Common myeloid progenitor, CD34-positive (primary cell): ENCODE measurements around the gene CHTF18. TPM values are rescaled to one million over a fixed set of nuclear protein-coding genes. Genes with fewer than 3 reads are reported as not detected.

Experiments
- CTCF ChIA-PET: fragments of 350-600 bp; sonication (Branson Sonifier 250); formaldehyde crosslinking; loops from one replicate; lab custom pipeline; 2021; ENCODE audit warnings: antibody characterized with exemption; lab: Charles Lee
- POLR2A ChIA-PET: fragments of 350-600 bp; sonication (Branson Sonifier 250); formaldehyde crosslinking; loops from one replicate; lab custom pipeline; 2021; ENCODE audit warnings: antibody characterized with exemption; lab: Charles Lee
- DNase-seq, 3 donors: peaks; one replicate each; pipeline versions ENCODE4 v3.0.0 to v3.0.0-alpha.2; 2013
- H3K27ac ChIP-seq, 2 experiments: 1 replicate in 1 of 2; 2 replicates in 1 of 2; pipeline ENCODE4 v1.7.0; 2013; ENCODE audit warnings: inconsistent platforms in 2 of 2, low read length in 2 of 2, mild to moderate bottlenecking in 2 of 2, low read depth in 1 of 2, moderate library complexity in 1 of 2; ENCODE audit not compliant: severe bottlenecking in 2 of 2, insufficient read depth in 1 of 2, poor library complexity in 1 of 2
- H3K27me3 ChIP-seq, 5 experiments: replicated peaks in 2 of 5; 1 replicate in 3 of 5; 2 replicates in 2 of 5; pipeline versions ENCODE4 v1.6.1 to v1.7.0; 2013; ENCODE audit warnings: low read length in 4 of 5, mild to moderate bottlenecking in 2 of 5, moderate library complexity in 2 of 5, inconsistent platforms in 1 of 5; ENCODE audit not compliant: insufficient read depth in 5 of 5, control insufficient read depth in 4 of 5
- H3K36me3 ChIP-seq, 4 experiments: 1 replicate in 2 of 4; 2 replicates in 2 of 4; pipeline versions ENCODE4 v1.6.1 to v1.7.0; 2013; ENCODE audit warnings: low read length in 3 of 4, control low read depth in 1 of 4, mild to moderate bottlenecking in 1 of 4; ENCODE audit not compliant: control insufficient read depth in 4 of 4, insufficient read depth in 4 of 4
- H3K4me1 ChIP-seq, 4 experiments: 1 replicate in 3 of 4; 2 replicates in 1 of 4; pipeline versions ENCODE4 v1.6.1 to v1.7.1; 2013; ENCODE audit warnings: low read length in 3 of 4, mild to moderate bottlenecking in 3 of 4, control low read depth in 1 of 4, inconsistent platforms in 1 of 4, moderate library complexity in 1 of 4; ENCODE audit not compliant: control insufficient read depth in 4 of 4, insufficient read depth in 4 of 4; ENCODE audit errors: control extremely low read depth in 1 of 4
- H3K4me3 ChIP-seq, 7 experiments: 1 replicate in 4 of 7; 2 replicates in 3 of 7; pipeline versions ENCODE4 v1.5.1 to v1.7.0; 2013; ENCODE audit warnings: mild to moderate bottlenecking in 7 of 7, low read length in 6 of 7, moderate library complexity in 6 of 7, inconsistent platforms in 2 of 7, low read depth in 2 of 7, control low read depth in 1 of 7; ENCODE audit not compliant: insufficient read depth in 4 of 7, control insufficient read depth in 1 of 7; ENCODE audit errors: extremely low read depth in 1 of 7
- H3K9me3 ChIP-seq, 5 experiments: 1 replicate in 4 of 5; 2 replicates in 1 of 5; pipeline versions ENCODE4 v1.6.1 to v1.7.1; 2013; ENCODE audit warnings: low read length in 4 of 5, mild to moderate bottlenecking in 2 of 5, inconsistent platforms in 1 of 5, low read depth in 1 of 5, moderate library complexity in 1 of 5; ENCODE audit not compliant: control insufficient read depth in 4 of 5, insufficient read depth in 2 of 5; ENCODE audit errors: control extremely low read depth in 1 of 5
- WGBS: methylation state at CpG from one replicate; pipeline ENCODE4 v1.1.5; 2013; ENCODE audit not compliant: insufficient coverage; 5-methylcytosine and 5-hydroxymethylcytosine counted together
- polyA plus RNA-seq: library from polyadenylated mRNA; unstranded; fragments of 120-200 nt; gene quantifications from one replicate; pipeline ENCODE4 v1.2.1, GENCODE V29; 2013

CHTF18 gene
- 14.3 TPM for polyA plus RNA-seq

- DNase-seq = peak; percentile 89 to 96 (median 95)
- no peaks in the 10 kb centered on the region for H3K9me3 ChIP-seq
- under 1% methylated on average over 79 of the region's 97 CpGs for WGBS
- H3K4me1 ChIP-seq = peaks cover 0 to 27% (median 22%) of the 10 kb centered on the region in 4 experiments
- peaks cover 5 to 60% (median 31%) of the 10 kb centered on the region in 4 experiments for H3K36me3 ChIP-seq
- ChIA-PET POLR2A (interaction anchor here (0.6 kb wide), 1 partner anchor 66 kb away, joined by 6 read pairs; no protein-coding TSS in a partner anchor), CTCF (interaction anchor here (1.0 to 8.1 kb wide), 5 partner anchors 41 to 77 kb away, joined by 3 to 104 read pairs (median 5); partner anchors contain the start of genes ANTKMT and METRN)
- peak within 1 kb of the TSS; percentile 69 to 97 (median 84) for H3K4me3 ChIP-seq
- no peaks in the 10 kb centered on the region for H3K27me3 ChIP-seq
- peak within 1 kb of the TSS; percentile 46 to 80 for H3K27ac ChIP-seq
These were observed at the start of gene CHTF18 for GRCh38 chr16:788399-789126. Gene CHTF18, plus strand, starts transcription at chr16:788620. Its CDS starts 65 bp downstream, at chr16:788685.

- no peaks in the 10 kb centered on the region for H3K9me3 ChIP-seq
- POLR2A ChIA-PET = interaction anchor here (1.5 kb wide), 1 partner anchor 13 kb away, joined by 4 read pairs; the partner anchor contains the start of genes CCDC78 and HAGHL
- DNase-seq = no peak
- CTCF ChIA-PET = interaction anchor here (0.6 to 2.1 kb wide), 10 partner anchors 11 to 42 kb away, joined by 3 to 6 read pairs (median 3); partner anchors contain the start of gene ANTKMT
- 57% methylated on average over 38 of the region's 38 CpGs for WGBS
- H3K27me3 ChIP-seq = no peaks in the 10 kb centered on the region
- H3K27ac ChIP-seq = peak overlapping the region; percentile 40 to 86
- H3K4me3 ChIP-seq = peak overlapping the region; percentile 62 to 97 (median 87)
- peaks cover 0 to 29% (median 19%) of the 10 kb centered on the region in 4 experiments for H3K36me3 ChIP-seq
- peaks cover 0 to 41% (median 33%) of the 10 kb centered on the region in 4 experiments for H3K4me1 ChIP-seq
These were observed 48.6 kb upstream of the CHTF18 start for GRCh38 chr16:739560-740458.

- Histone ChIP-seq H3K4me3 (peak overlapping the region; percentile 62 to 97 (median 87)), H3K4me1 (peaks cover 0 to 41% (median 33%) of the 10 kb centered on the region in 4 experiments), H3K27ac (peak overlapping the region; percentile 40 to 86), H3K9me3 (no peaks in the 10 kb centered on the region), H3K36me3 (peaks cover 0 to 23% (median 15%) of the 10 kb centered on the region in 4 experiments), H3K27me3 (no peaks in the 10 kb centered on the region)
- CTCF ChIA-PET = interaction anchor here (0.6 to 2.1 kb wide), 9 partner anchors 10 to 41 kb away, joined by 3 to 6 read pairs (median 3); partner anchors contain the start of gene ANTKMT
- no peak for DNase-seq
- POLR2A ChIA-PET = interaction anchor here (1.5 kb wide), 1 partner anchor 14 kb away, joined by 4 read pairs; the partner anchor contains the start of genes CCDC78 and HAGHL
- WGBS = 0% methylated on average over 20 of the region's 22 CpGs
These were observed 48.0 kb upstream of the CHTF18 start for GRCh38 chr16:740459-740763.

- ChIA-PET POLR2A (interaction anchor here (1.5 kb wide), 1 partner anchor 14 kb away, joined by 4 read pairs; the partner anchor contains the start of genes CCDC78 and HAGHL), CTCF (interaction anchor here (0.6 to 2.1 kb wide), 13 partner anchors 10 to 554 kb away, joined by 3 to 6 read pairs (median 3); partner anchors contain the start of gene ANTKMT)
- Histone ChIP-seq H3K9me3 (no peaks in the 10 kb centered on the region), H3K27me3 (no peaks in the 10 kb centered on the region), H3K4me3 (peak within 1 kb of the TSS; percentile 64 to 97 (median 87)), H3K36me3 (peaks cover 0 to 18% (median 11%) of the 10 kb centered on the region in 4 experiments), H3K27ac (peak within 1 kb of the TSS; percentile 40 to 86), H3K4me1 (peaks cover 0 to 41% (median 34%) of the 10 kb centered on the region in 4 experiments)
- peak; percentile 89 to 93 (median 93) for DNase-seq
- WGBS = under 1% methylated on average over 72 of the region's 79 CpGs
These were observed 47.5 kb upstream of the CHTF18 start, which contains the start of gene CIAO3 for GRCh38 chr16:740764-741505. Gene CIAO3, minus strand, starts transcription at chr16:740997. Its CDS starts 12 bp downstream, at chr16:740985.

- Histone ChIP-seq H3K27me3 (no peaks in the 10 kb centered on the region), H3K36me3 (peaks cover 0 to 7% (median 1%) of the 10 kb centered on the region in 4 experiments), H3K9me3 (no peaks in the 10 kb centered on the region), H3K27ac (no peak overlapping the region), H3K4me1 (peaks cover 0 to 35% (median 31%) of the 10 kb centered on the region in 4 experiments), H3K4me3 (no peak overlapping the region)
- POLR2A ChIA-PET = no interaction called here
- DNase-seq = no peak
- WGBS = 96% methylated on average over 14 of the region's 15 CpGs
- CTCF ChIA-PET = interaction anchor here (0.7 to 5.0 kb wide), 9 partner anchors 13 to 553 kb away, joined by 3 to 46 read pairs (median 4); no protein-coding TSS in a partner anchor
These were observed 46.3 kb upstream of the CHTF18 start for GRCh38 chr16:741986-742629.
